Muscle of back (tissue), 11 donors: Measurements from ENCODE around the gene GABBR1. TPM values are rescaled to one million over a fixed set of nuclear protein-coding genes. Genes with fewer than 3 reads are reported as not detected.
A peak's percentile ranks its signal among the peaks of the same experiment; 100 is the strongest.

ENCODE experiments used
- DNase-seq, 3 donors: peaks; one replicate each; pipeline versions ENCODE4 v3.0.0 to v3.0.0-alpha.2; 2013
- polyA plus RNA-seq, 10 donors: library from polyadenylated mRNA; unstranded; fragments of 120-200 nt; gene quantifications; one replicate each; pipeline ENCODE4 v1.2.1, GENCODE V29; 2013; ENCODE audit not compliant: insufficient read length in 10 of 10

Gene GABBR1
- polyA plus RNA-seq, 10 donors: 22.9 to 64.3 (median 33.5) TPM

DNA sequence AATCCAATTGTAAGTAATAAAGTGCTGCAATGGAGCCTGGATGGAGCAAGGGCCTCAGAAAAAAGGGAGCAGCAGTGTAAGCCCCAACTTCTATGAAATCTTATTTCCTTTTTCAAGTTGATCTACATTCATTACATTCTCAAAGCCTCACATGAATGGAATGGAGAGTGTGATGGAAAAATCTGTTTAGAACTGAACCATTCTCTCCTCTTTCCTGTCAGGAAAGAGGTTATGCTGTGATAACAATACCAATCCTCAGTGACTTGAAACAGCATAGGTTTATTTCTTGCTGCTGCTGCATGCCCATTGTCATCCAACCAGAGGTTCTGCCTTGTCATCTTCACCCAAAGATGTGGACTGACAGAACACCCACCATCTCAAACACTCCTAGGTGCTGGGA lies 56.9 kb downstream of the GABBR1 start:
- no peak for DNase-seq

DNA sequence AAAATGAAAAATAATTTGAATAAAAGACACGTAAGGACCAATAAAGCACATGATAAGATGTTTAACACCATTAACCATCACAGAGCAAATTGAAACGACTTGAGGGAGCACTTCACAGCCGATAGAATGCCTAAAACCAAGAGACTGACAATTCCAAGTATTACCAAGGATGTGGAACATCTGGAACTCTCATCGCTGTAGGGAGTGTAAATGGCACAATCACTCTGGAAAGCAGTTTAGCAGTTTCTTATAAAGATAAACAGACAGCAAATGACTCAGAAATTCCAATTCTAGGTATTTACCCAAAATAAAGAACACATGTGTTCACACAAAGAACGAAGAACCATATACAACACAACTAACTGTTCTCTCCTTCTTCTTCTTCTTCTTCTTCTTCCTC lies 65.0 kb downstream of the GABBR1 start:
- DNase-seq: no peak

DNA sequence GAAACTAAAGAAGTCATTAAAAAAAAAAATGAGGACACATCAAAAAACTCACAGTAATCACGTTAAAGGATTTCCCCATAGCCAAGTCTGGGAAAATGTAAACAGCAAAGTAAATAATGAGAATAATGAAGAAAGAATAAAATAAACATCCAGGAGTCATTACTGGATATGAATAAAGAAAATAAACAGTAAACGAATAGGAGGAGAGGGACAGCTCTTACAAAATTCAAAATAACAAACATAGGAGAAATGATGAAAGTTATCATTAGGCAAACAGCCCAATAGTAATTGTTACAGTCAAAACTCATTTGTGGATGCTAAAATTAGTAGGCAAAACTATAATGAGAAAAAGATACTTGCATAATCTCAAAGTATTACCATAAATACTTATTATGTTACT lies 65.4 kb downstream of the GABBR1 start:
- DNase-seq: no peak

DNA sequence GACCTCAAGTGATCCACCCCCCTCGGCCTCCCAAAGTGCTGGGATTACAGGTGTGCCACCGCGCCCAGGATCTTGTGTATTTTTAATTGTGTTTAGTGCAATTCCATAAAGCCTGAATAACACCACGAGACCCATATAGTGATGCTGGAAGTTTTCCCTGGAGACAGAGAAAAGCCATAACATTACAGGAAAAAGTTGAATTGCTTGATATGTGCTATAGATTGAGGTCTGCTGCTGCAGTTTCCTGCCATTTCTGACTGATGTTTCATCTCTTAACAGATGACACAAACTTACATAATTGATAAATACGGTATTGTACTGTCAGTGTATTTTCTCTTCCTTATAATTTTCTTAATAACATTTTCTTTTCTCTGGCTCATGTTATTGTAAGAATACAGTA lies 66.1 kb downstream of the GABBR1 start:
- DNase-seq: no peak

DNA sequence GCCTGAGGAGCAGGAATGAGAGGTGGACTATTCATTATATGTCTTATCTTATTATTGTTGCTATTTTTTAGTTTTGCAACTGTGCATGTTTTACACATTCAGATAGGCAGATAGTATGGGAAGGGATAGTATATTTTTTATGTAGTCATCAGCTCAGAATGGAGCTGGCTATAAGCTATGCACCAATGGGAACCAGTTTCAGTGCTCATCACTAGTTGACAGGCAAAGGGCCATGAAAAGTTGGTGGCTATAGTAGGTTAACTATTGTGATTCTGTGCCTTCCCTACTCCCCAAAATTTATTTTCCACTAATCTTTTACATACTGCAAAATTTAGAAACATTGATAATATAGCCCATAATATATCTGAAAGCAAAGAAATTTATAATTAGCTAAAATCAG lies 68.1 kb downstream of the GABBR1 start:
- DNase-seq: no peak

DNA sequence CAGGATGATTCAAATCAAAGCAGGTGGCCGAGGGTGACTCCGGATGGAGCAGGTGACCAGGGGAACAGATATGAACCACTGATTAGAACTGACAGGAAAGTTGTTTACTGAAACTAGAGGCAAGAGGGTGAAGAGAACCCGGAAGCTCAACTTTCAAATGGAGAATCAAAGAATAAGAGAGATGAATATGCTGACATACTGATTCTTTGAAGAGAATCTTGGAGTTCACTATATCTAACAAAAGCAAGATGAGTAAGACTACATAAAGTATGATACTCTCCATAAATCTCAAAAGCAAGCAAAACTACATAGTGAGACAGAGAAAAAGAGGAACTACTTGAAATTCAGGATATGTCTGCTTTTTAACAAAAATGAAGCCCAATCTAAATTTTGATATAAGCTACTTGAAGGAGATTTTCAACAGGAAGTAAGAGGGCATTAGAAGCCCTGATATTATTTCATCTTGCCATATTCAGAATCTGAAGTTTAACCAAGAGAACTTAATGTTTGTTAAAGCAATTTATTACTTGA lies 69.5 kb downstream of the GABBR1 start:
- DNase-seq: no peak

DNA sequence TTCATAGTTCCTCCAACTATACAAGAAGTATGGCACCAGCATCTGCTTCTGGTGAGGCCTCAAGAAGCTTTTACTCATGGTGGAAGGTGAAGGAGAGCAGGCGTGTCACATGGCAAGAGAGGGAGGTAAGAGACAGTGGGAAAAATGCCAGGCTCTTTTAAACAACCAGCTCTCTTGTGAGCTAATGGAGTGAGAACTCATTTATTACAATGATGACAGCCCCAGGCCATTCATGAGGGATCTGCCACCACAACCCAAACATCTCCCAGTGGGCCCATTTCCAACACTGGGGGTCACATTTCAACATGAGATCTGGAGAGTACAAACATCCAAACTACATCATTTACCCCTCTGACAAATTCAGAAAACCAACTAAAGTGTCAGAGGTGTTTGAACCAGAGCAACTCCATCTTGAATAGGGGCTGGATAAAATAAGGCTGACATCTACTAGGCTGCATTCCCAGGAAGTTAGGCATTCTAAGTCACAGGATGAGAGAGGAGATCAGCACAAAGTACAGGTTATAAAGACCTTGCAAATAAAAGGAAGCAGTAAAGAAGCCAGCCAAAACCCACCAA lies 71.3 kb downstream of the GABBR1 start:
- DNase-seq: no peak

DNA sequence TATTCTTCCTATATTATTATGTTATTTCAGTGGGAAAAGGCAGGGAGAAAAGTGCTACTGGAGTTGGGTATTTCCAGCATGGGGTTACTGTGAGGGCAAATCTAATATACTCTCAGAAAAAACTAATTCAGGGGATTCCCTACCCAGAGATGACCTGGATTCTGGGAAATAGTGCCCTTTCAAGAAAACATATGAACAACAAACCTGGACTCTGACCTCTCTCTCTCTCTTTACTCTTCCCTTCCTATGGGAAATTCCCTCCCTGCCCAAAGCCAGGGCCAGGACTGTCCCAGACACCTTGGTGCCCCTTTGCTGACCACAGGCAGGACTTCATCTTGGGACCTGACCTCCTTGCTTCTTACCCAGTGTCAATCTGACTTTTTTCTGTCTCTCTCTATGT lies 71.9 kb downstream of the GABBR1 start:
- no peak for DNase-seq

DNA sequence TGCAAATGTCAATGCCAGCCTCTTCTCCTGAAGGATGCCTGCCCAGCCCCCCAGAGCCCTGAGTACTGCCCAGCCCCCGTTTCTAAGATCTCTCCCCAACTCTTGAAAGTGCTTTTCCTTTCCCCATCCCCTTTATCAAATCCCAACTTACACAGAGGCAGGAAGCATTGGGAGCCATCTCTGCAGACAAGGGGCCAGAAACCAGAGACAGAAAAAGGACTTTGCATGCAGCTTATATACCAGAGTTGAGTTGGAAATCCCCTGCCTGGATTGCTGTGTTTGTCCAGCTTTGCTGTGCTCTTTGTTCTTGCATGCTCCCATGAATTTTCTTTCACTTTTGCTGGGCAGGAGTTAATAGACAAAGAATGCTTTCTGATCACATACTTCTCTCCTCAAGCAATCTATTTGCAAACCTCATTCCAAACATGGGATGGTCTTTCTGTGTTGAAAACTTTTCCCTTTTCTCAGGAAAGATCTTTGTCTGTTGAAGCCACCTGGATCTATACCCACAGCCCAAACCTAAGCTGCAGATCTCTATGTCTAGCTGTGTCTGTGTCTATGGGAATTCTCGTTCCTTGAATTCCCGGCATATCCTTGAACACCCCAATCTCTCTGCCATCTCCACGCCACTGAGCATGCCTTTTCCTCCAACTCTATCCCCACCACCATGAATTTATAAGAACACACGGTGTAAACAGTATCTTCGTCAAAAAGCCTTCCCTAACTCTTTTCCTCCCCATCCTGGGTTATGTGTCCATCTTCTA lies 73.3 kb downstream of the GABBR1 start, which contains the start of gene UBD:
Gene UBD, minus strand, starts transcription at position 209 of the 764 bp plus-strand sequence. Its CDS starts 31 bp downstream, at position 178.
- no peak for DNase-seq

DNA sequence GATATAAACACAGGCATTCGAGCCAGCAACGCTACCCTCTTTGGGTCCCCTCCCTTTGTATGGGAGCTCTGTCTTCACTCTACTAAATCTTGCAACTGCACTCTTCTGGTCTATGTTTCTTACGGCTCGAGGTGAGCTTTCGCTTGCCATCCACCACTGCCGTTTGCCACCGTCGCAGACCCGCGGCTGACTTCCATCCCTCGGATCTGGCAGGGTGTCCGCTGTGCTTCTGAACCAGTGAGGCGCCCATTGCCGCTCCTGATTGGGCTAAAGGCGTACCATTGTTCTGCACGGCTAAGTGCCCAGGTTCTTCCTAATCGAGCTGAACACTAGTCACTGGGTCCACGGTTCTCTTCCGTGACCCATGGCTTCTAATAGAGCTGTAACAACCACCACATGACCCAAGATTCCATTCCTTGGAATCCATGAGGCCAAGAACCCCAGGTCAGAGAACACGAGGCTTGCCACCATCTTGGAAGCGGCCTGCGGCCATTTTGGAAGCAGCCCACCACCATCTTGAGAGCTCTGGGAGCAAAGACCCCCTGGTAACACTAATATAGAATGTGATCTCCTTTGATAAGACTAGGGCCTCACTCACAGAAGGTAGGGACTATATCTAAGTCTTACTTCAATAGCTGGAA lies 74.4 kb downstream of the GABBR1 start:
- no peak for DNase-seq

DNA sequence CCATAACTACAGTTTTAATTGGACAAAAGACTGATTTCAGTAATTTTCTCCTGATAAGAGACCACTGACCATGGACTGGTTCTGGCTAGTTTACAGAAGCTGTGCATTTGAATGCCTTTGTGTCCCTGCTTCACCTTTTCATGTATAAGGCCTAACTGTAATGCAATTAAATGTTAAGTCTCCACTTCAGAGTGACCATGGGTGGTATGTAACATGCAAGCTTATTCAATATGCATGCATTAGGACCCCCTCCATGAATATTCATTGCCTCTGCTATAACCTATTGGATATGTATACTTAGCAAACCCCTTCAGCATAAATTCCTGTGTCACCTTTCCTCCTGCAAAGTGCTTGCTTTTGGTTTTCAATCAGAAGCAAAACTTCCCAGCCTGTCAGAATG lies 75.7 kb downstream of the GABBR1 start:
- DNase-seq: no peak

DNA sequence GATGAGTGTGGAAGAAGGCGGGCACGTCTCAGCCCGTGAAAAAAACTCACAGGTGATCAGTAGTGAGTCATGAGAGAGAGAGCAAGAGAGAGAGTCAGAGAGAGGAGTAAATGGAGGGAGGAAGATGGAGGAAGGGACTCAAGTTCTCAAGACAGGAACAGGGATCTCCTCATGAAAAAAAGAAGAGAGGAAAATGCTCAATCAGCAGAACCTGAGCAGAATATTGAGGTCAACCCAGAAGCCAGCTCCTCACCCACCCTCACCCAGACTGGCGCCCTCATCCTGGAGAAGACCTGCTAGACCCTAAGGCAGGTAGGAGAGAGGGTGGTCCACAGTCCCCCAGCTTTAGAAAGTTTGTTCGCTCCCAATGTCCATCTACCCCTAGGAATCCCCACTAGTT lies 78.2 kb downstream of the GABBR1 start:
- no peak for DNase-seq

DNA sequence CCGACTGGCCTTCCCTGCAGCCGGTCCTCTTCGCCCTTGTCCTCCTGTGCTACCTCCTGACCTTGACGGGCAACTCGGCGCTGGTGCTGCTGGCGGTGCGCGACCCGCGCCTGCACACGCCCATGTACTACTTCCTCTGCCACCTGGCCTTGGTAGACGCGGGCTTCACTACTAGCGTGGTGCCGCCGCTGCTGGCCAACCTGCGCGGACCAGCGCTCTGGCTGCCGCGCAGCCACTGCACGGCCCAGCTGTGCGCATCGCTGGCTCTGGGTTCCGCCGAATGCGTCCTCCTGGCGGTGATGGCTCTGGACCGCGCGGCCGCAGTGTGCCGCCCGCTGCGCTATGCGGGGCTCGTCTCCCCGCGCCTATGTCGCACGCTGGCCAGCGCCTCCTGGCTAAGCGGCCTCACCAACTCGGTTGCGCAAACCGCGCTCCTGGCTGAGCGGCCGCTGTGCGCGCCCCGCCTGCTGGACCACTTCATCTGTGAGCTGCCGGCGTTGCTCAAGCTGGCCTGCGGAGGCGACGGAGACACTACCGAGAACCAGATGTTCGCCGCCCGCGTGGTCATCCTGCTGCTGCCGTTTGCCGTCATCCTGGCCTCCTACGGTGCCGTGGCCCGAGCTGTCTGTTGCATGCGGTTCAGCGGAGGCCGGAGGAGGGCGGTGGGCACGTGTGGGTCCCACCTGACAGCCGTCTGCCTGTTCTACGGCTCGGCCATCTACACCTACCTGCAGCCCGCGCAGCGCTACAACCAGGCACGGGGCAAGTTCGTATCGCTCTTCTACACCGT lies 79.5 kb downstream of the GABBR1 start:
- DNase-seq: peak; percentile 2 to 71 (median 52)

DNA sequence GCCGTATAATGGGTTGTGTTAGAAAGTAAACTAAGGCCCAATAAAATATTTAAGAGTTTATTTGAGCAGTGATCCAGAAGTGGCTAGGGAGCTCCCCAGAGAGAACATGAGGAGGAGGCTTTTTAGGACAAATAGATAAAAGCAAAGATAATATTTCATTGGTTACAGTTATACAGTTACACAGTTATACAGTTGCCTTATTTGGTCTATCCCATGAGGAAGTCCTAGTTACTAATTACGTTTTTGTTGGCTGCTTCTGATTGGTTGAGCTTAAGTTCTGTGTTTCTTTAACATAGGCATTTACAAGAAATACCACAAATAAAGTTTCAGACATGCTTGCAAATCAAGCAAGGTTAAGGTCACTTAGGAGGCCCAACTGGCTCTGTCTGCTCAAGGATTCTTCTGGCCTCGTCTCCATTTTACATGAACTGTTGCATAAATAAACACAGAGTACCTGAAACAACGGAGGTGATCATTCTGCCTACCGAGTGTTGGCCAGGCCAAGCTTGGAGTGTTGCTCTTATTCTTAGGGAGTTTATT lies 80.4 kb downstream of the GABBR1 start:
- DNase-seq: peak; percentile 37 to 75 (median 55)

DNA sequence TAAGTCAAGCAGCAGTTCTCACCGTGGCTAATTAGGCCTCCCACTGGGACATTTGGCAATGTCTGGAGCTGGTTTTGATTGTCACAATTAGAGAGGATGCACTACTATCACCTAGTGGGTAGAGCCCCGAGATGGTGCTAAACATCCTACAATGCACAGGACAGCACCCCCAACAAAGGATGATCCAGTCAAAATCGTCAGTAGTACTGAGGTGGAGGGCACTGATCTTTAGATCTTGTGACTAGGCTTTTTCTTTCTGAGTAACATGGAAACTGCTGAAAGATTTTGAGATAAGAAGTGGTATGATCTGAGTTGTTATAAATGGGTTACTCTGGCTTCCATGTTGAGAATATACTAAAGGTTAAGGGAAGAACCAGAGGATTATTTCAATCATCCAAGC lies 85.4 kb downstream of the GABBR1 start:
- DNase-seq: no peak

DNA sequence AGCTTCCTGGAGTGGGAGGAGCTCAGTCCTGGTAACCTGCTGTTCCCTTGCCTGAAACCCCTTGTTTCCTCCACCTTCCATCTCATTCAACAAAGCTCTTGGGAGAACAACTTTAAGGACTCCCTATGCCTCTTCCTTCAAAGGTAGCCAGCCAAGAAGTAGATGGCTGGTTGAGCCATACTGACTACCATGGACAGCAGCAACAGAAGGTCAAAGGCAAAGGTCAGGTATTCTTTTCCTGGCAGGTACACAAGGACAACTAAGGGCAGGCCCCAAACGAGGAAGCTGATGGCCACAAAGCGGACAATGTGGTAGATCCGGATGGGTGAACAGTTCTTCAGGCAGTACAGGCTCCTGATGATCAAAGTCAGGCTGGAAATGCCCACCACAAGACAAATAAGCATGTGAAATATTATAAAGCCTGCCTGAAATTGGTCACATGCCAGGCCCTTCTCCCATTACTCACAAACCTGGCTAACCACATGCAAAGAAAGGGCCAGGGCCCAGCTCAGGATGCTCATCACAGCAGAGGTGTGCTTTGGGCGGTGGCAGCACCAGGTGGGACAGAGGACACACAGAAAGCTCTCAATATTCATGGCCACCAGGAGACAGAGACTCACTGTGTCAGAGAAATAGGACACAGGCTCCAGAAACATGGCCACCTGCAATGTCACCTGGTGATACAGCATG lies 95.1 kb downstream of the GABBR1 start:
- DNase-seq: no peak

DNA sequence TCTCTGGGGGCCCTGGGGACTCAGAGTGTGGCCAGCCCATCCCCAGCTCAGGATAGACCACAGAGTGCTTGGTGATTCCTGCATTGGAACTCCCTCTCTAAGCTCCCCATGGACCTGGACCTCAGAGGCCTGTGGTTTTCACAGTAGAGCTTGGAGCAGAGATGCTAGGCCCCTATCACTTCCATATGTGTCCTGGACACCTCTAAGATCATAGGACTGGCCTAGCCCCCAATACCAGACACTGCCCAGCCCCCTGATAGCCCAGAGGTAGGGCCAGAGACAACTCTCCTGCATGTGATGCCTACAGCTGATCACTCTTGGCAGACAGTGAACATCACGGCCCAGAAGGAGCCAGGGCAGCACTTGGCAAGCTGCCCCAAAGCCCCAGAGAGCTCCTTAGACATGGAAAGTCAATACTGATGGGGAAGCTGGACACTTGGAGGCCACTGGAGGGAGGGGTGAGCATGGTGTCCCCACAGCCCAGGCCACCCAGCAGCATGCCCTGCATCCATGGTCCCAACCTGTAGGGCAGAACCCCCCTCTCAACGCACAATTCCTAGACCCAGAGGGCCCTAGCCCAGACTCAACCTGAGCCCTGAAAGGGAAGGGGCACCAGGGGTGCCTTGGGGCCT lies 100.5 kb downstream of the GABBR1 start:
- DNase-seq: no peak

DNA sequence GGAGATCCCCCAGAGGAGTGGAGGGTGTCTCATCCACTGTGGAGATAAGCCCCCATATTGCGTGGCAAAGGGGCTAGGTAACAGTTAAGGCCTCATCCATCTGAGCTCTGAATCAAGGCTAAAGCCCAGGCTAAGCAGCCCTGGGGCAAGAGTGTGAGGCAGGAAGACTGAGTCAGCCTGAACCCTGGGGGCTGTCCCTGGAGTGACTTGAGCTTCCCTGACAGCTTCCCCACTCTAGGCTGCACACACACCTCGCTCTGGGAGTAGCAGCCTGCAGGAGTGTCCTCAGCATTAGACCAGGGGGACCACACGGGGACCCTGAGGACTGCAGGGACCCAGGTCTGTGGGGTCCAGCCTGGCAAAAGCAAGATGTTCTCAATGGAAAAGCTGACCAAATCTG lies 101.3 kb downstream of the GABBR1 start:
- no peak for DNase-seq

DNA sequence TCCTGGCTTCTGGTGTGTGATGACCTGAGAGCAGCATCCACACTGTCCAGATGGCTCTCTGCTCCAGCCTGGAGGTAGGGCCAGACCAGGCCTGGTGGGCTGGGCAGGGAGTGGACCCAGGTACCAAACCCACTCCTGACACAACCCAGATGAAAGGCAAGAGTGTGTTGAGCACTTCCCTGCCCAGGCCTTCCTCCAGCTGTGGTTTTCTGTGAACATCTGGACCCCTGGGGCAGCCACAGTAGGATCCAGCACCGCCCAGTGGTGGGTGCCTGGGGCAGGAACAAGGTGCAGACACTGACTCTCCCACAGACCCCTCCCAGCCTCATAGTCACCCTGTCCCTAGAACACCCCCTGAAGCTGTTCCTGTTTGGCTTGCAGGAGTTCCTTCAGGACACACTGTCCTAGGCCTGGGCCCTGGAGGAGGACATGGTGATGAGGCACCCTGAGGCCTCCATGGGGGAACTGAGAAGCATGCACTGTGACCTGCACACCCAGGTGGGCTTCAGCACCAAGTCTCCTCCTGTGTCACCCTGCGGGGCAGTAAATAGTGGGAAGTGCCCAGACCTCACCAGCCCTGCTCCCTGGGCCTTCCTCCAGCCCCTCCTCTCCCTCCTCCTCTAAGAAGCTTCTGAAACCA lies 102.2 kb downstream of the GABBR1 start:
- no peak for DNase-seq

DNA sequence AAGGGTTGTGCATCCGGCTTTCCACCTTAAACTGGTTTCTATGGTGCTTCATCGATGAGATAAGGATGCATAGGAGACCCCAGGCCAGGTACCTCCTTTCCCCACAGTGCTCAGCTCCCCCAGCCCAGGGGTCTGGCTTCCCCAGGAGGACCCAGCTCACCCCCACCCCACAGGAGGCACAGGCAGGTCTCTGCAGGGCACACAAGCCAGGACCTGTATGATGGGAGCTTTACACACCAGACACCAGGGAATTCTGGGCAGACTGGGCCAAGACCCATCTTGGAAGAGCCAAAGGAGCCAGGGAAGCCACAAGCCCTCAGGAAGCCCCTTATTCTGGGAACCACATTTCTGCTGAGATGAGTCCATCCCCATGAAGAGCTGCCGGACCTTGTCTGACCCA lies 103.0 kb downstream of the GABBR1 start:
- DNase-seq: no peak
